Skin of body (tissue), 2 donors: ENCODE results near the gene KIAA0825. TPM values are rescaled to one million over a fixed set of nuclear protein-coding genes. Genes with fewer than 3 reads are reported as not detected.

Experiments
- DNase-seq: peaks from one replicate; lab custom pipeline; 2025; lab: John Stamatoyannopoulos, UW
- total RNA-seq: library from RNA; depleted of rRNA; stranded (reverse); fragments of >200 nt; gene quantifications from one replicate; pipeline ENCODE4 v1.2.3, GENCODE V29; 2014

Gene KIAA0825
- total RNA-seq, 1 donor from 2014 or later = 13.4 TPM

- DNase-seq = no peak
Observed at GRCh38 chr5:94313696-94314095, 304.7 kb downstream of the KIAA0825 start.

GRCh38 chr5:94313188-94313587, 305.2 kb downstream of the KIAA0825 start:
- DNase-seq = no peak

- no peak for DNase-seq
Observed at GRCh38 chr5:94312298-94312697, 306.1 kb downstream of the KIAA0825 start.

GRCh38 chr5:94310833-94311232, 307.6 kb downstream of the KIAA0825 start:
- DNase-seq = no peak

- no peak for DNase-seq
Observed at GRCh38 chr5:94309141-94309540, 309.3 kb downstream of the KIAA0825 start.

- DNase-seq = no peak
Observed at GRCh38 chr5:94308442-94308841, 310.0 kb downstream of the KIAA0825 start.

- no peak for DNase-seq
Observed at GRCh38 chr5:94304146-94304545, 314.3 kb downstream of the KIAA0825 start.

GRCh38 chr5:94288937-94289336, 329.5 kb downstream of the KIAA0825 start:
- no peak for DNase-seq

GRCh38 chr5:94285984-94286383, 332.4 kb downstream of the KIAA0825 start:
- DNase-seq = no peak

- DNase-seq = no peak
Observed at GRCh38 chr5:94283093-94283492, 335.3 kb downstream of the KIAA0825 start.

- DNase-seq = no peak
Observed at GRCh38 chr5:94281236-94281801, 337.1 kb downstream of the KIAA0825 start.

GRCh38 chr5:94276751-94277150, 341.7 kb downstream of the KIAA0825 start:
- no peak for DNase-seq

- no peak for DNase-seq
Observed at GRCh38 chr5:94276048-94276447, 342.4 kb downstream of the KIAA0825 start.

- no peak for DNase-seq
Observed at GRCh38 chr5:94274707-94275106, 343.7 kb downstream of the KIAA0825 start.

- no peak for DNase-seq
Observed at GRCh38 chr5:94268226-94268625, 350.2 kb downstream of the KIAA0825 start.

- no peak for DNase-seq
Observed at GRCh38 chr5:94267350-94267899, 351.0 kb downstream of the KIAA0825 start.

GRCh38 chr5:94266170-94266569, 352.2 kb downstream of the KIAA0825 start:
- no peak for DNase-seq

GRCh38 chr5:94263068-94263467, 355.3 kb downstream of the KIAA0825 start:
- DNase-seq = no peak

- DNase-seq = no peak
Observed at GRCh38 chr5:94260096-94260495, 358.3 kb downstream of the KIAA0825 start.

- DNase-seq = no peak
Observed at GRCh38 chr5:94254214-94254613, 364.2 kb downstream of the KIAA0825 start.

GRCh38 chr5:94250985-94251384, 367.4 kb downstream of the KIAA0825 start:
- DNase-seq = no peak

GRCh38 chr5:94249430-94249829, 369.0 kb downstream of the KIAA0825 start:
- no peak for DNase-seq

GRCh38 chr5:94248175-94248875, 370.1 kb downstream of the KIAA0825 start:
- no peak for DNase-seq
